T-helper 22 cell (primary cell): Measurements from ENCODE around the gene MLNR.

ENCODE experiments used
- DNase-seq: peaks from one replicate; pipeline ENCODE4 v3.0.0-alpha.2; 2020; ENCODE audit warnings: low read depth

Gene MLNR

GRCh38 chr13:49225223-49226042 is 5.3 kb downstream of the MLNR start:
- no peak for DNase-seq

GRCh38 chr13:49226613-49227012 is 6.5 kb downstream of the MLNR start:
- no peak for DNase-seq

- no peak for DNase-seq
Observed at GRCh38 chr13:49234741-49235140, 14.6 kb downstream of the MLNR start.

GRCh38 chr13:49235856-49236431 is 15.8 kb downstream of the MLNR start:
- no peak for DNase-seq

- no peak for DNase-seq
Observed at GRCh38 chr13:49238621-49239020, 18.5 kb downstream of the MLNR start.

GRCh38 chr13:49240017-49240416 is 19.9 kb downstream of the MLNR start:
- peak; percentile 3 for DNase-seq

- DNase-seq = no peak
Observed at GRCh38 chr13:49241296-49241695, 21.2 kb downstream of the MLNR start.

GRCh38 chr13:49245101-49245500 is 25.0 kb downstream of the MLNR start:
- no peak for DNase-seq

- DNase-seq = no peak
Observed at GRCh38 chr13:49246850-49247642, 26.9 kb downstream of the MLNR start.

GRCh38 chr13:49247643-49248621 is 27.8 kb downstream of the MLNR start, which contains the start of gene CDADC1:
Gene CDADC1, plus strand, starts transcription at chr13:49247925. Its CDS starts 113 bp downstream, at chr13:49248038.
- DNase-seq = peak; percentile 69

GRCh38 chr13:49248622-49249002 is 28.5 kb downstream of the MLNR start:
- no peak for DNase-seq

- no peak for DNase-seq
Observed at GRCh38 chr13:49251326-49251725, 31.2 kb downstream of the MLNR start.

- DNase-seq = no peak
Observed at GRCh38 chr13:49253310-49253709, 33.2 kb downstream of the MLNR start.

- DNase-seq = no peak
Observed at GRCh38 chr13:49254007-49254406, 33.9 kb downstream of the MLNR start.

GRCh38 chr13:49256841-49257240 is 36.7 kb downstream of the MLNR start:
- no peak for DNase-seq

GRCh38 chr13:49258089-49258796 is 38.1 kb downstream of the MLNR start:
- DNase-seq = no peak

GRCh38 chr13:49259586-49259985 is 39.4 kb downstream of the MLNR start:
- DNase-seq = no peak

GRCh38 chr13:49262634-49263033 is 42.5 kb downstream of the MLNR start:
- DNase-seq = no peak

GRCh38 chr13:49265822-49266221 is 45.7 kb downstream of the MLNR start:
- no peak for DNase-seq

- no peak for DNase-seq
Observed at GRCh38 chr13:49271264-49271663, 51.1 kb downstream of the MLNR start.
